Stimulated activated CD4-positive, alpha-beta T cell treated with anti-CD3 and anti-CD28 coated beads, Interleukin-1b, Interleukin-23, amount 100 ng/mL, for 4 hours (primary cell): ENCODE data around the gene POLN.
"Not testable (repeated sequence)": the region's sequence is repeated elsewhere in the genome, so short reads cannot be mapped to it uniquely, and the experiment has no call there.

Experiments
- DNase-seq, 2 donors: peaks; one replicate each; pipeline ENCODE4 v3.0.0-alpha.2; 2020; ENCODE audit warnings: low read depth in 2 of 2

POLN gene

GRCh38 chr4:2275546-2276251 lies 33.8 kb upstream of the POLN start:
- DNase-seq: no peak

- DNase-seq: not testable (repeated sequence)
These were observed 33.1 kb upstream of the POLN start for GRCh38 chr4:2275044-2275397.

- DNase-seq: no peak
These were observed 32.6 kb upstream of the POLN start for GRCh38 chr4:2274320-2275043.

- DNase-seq: no peak
These were observed 31.9 kb upstream of the POLN start for GRCh38 chr4:2273657-2274319.

GRCh38 chr4:2273221-2273620 lies 31.3 kb upstream of the POLN start:
- DNase-seq: no peak

GRCh38 chr4:2272828-2273120 lies 30.9 kb upstream of the POLN start:
- DNase-seq: no peak

GRCh38 chr4:2272026-2272827 lies 30.3 kb upstream of the POLN start:
- DNase-seq: no peak

- no peak for DNase-seq
These were observed 29.5 kb upstream of the POLN start for GRCh38 chr4:2271279-2272025.

GRCh38 chr4:2270341-2271165 lies 28.6 kb upstream of the POLN start:
- DNase-seq: no peak

- no peak for DNase-seq
These were observed 27.8 kb upstream of the POLN start for GRCh38 chr4:2269618-2270163.

- no peak for DNase-seq
These were observed 27.2 kb upstream of the POLN start for GRCh38 chr4:2269206-2269531.

- DNase-seq: no peak
These were observed 26.7 kb upstream of the POLN start for GRCh38 chr4:2268357-2269205.

GRCh38 chr4:2267841-2268240 lies 25.9 kb upstream of the POLN start:
- no peak for DNase-seq

GRCh38 chr4:2267320-2267811 lies 25.4 kb upstream of the POLN start:
- DNase-seq: no peak

GRCh38 chr4:2266821-2267220 lies 24.9 kb upstream of the POLN start:
- DNase-seq: no peak

- no peak for DNase-seq
These were observed 24.3 kb upstream of the POLN start for GRCh38 chr4:2266181-2266580.

- DNase-seq: no peak
These were observed 23.5 kb upstream of the POLN start for GRCh38 chr4:2265113-2266110.

- no peak for DNase-seq
These were observed 22.6 kb upstream of the POLN start for GRCh38 chr4:2264481-2265041.
